PC-3 (cell line): ENCODE results near the gene IP6K1. TPM values are rescaled to one million over a fixed set of nuclear protein-coding genes. Genes with fewer than 3 reads are reported as not detected.

Experiments
- ATAC-seq: fragments of 200-7000 bp; cut with Tn5 transposase; 2 replicates; pipeline ENCODE4 v1.9.1; 2020; ENCODE audit warnings: mild to moderate bottlenecking, moderate library complexity
- BruUV-seq: library from RNA; stranded (reverse); fragments of 400-500 nt; replicated peaks from 2 replicates; lab custom pipeline; 2021; lab: Mats Ljungman, UMichigan
- CTCF ChIA-PET: fragments of 300-600 bp; sonication (Branson Sonifier 250); formaldehyde crosslinking; loops from one replicate; lab custom pipeline; 2022; ENCODE audit warnings: antibody characterized with exemption; lab: Charles Lee
- POLR2A ChIA-PET: fragments of 300-600 bp; sonication (Branson Sonifier 250); formaldehyde crosslinking; loops from one replicate; lab custom pipeline; 2022; ENCODE audit warnings: antibody characterized with exemption; ENCODE audit not compliant: unreplicated experiment; lab: Charles Lee
- DNase-seq: peaks from one replicate; pipeline ENCODE4 v3.0.0-alpha.2; 2015
- H2AFZ ChIP-seq: fragments of 300-600 bp; sonication (generic); 2 replicates; pipeline ENCODE4 v1.6.0; 2016; ENCODE audit warnings: antibody characterized with exemption, low read length
- H3F3A ChIP-seq: fragments of 300-600 bp; sonication (generic); one replicate; pipeline ENCODE4 v1.6.0; 2017; ENCODE audit warnings: antibody characterized with exemption, low read length, control low read depth, mild to moderate bottlenecking; ENCODE audit not compliant: unreplicated experiment
- H3K27ac ChIP-seq: fragments of 300-600 bp; sonication (generic); 2 replicates; pipeline ENCODE4 v1.5.1; 2016; ENCODE audit warnings: mild to moderate bottlenecking, low read length
- H3K27me3 ChIP-seq: fragments of 300-600 bp; sonication (generic); 2 replicates; pipeline ENCODE4 v1.6.1; 2016; ENCODE audit warnings: low read length, mixed read lengths
- H3K36me3 ChIP-seq: fragments of 300-600 bp; sonication (generic); 2 replicates; pipeline ENCODE4 v1.6.1; 2016; ENCODE audit warnings: low read depth, mixed run types, low read length, mixed read lengths
- H3K4me1 ChIP-seq: fragments of 300-600 bp; sonication (generic); 2 replicates; pipeline ENCODE4 v1.5.1; 2016; ENCODE audit warnings: low read length; ENCODE audit not compliant: insufficient read depth
- H3K4me2 ChIP-seq: fragments of 300-600 bp; sonication (generic); 2 replicates; pipeline ENCODE4 v1.6.0; 2016; ENCODE audit warnings: low read length
- H3K4me3 ChIP-seq: fragments of 300-600 bp; sonication (generic); 2 replicates; pipeline ENCODE4 v1.5.1; 2016; ENCODE audit warnings: mild to moderate bottlenecking, low read length, mixed read lengths
- H3K79me2 ChIP-seq: fragments of 300-600 bp; sonication (generic); 2 replicates; pipeline ENCODE4 v1.6.1; 2017; ENCODE audit warnings: low read length, mixed read lengths
- H3K9ac ChIP-seq: fragments of 300-600 bp; sonication (generic); 2 replicates; pipeline ENCODE4 v1.6.0; 2016; ENCODE audit warnings: mild to moderate bottlenecking, low read length
- H3K9me2 ChIP-seq: fragments of 300-600 bp; sonication (generic); replicated peaks from 2 replicates; pipeline ENCODE4 v1.6.1; 2016; ENCODE audit warnings: mixed run types, low read length, mixed read lengths
- H3K9me3 ChIP-seq: fragments of 300-600 bp; sonication (generic); 2 replicates; pipeline ENCODE4 v1.6.1; 2016; ENCODE audit warnings: low read length, mixed read lengths
- H4K20me1 ChIP-seq: fragments of 300-600 bp; sonication (generic); 2 replicates; pipeline ENCODE4 v1.6.1; 2016; ENCODE audit warnings: low read length, mixed read lengths
- CTCF ChIP-seq: fragments of 300-600 bp; sonication (generic); conservative IDR thresholded peaks from 2 replicates; pipeline ENCODE4 v1.5.1; 2017; ENCODE audit warnings: antibody characterized with exemption, low read depth, mild to moderate bottlenecking, low read length
- EZH2 ChIP-seq: fragments of 300-600 bp; sonication (generic); IDR thresholded peaks from one replicate; pipeline ENCODE4 v1.6.1; 2017; ENCODE audit warnings: antibody characterized with exemption, mild to moderate bottlenecking, low read length; ENCODE audit not compliant: unreplicated experiment
- EZH2phosphoT487 ChIP-seq: fragments of 300-600 bp; sonication (generic); IDR thresholded peaks from 2 replicates; pipeline ENCODE4 v1.6.1; 2018; ENCODE audit warnings: mild to moderate bottlenecking, antibody characterized with exemption, low read length, borderline replicate concordance
- intact Hi-C: fragments of 100-400 bp; cut with micrococcal nuclease; formaldehyde crosslinking; loops from 2 replicates; pipeline ENCODE4 v1.9.0; 2023
- total RNA-seq: library from RNA; depleted of rRNA; stranded (reverse); fragments of >200 nt; gene quantifications from 2 replicates; pipeline ENCODE4 v1.2.3, GENCODE V29; 2014

The IP6K1 gene
- total RNA-seq, 1 experiment from 2014 or later, result 50.3 TPM

DNA sequence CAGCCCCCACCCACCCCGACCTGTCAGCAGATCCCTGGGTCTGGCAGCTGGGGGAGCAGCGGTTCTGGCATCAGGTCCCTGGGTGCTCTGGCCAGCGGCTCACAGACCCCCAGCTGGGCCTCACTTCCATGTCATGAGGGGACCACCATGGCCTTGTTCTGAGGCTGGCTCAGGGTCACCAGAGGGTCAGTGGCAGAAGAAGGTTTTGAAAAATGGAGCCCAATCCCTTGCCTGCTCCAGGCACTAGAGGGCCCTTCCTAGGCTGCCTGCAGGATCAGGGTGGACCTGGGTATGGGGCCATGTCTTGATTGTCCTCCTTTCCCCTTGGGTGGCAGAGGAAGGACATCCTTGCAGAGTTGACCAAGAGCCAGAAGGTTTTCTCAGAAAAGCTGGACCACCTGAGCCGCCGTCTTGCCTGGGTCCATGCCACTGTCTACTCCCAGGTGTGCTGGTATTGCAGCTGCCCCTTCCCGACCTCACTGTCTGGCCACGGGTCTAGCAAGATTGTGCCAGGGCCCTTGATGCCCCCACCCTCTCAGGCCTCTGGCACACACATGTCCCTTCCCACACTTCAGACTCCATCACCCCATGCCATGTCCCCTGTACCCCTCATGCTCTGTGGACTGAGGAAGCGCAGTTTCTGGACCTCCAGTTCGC lies 79.8 kb downstream of the IP6K1 start:
- H3K4me3 ChIP-seq, result no peak overlapping the region
- H2AFZ ChIP-seq, result no peak overlapping the region
- H3K4me1 ChIP-seq, result no peaks in the 10 kb centered on the region
- ATAC-seq, result no peak
- no peak overlapping the region for H3K4me2 ChIP-seq
- 0 out of 2 replicates have a peak, but pooled peaks have one; percentile 13 for TF ChIP-seq CTCF
- no peak for TF ChIP-seq EZH2phosphoT487
- no peak for TF ChIP-seq EZH2
- ChIA-PET CTCF (interaction anchor here (0.6 kb wide), 1 partner anchor 169 kb away, joined by 3 read pairs; no protein-coding TSS in a partner anchor), POLR2A (no interaction called here)
- H3K27ac ChIP-seq, result no peak overlapping the region
- intact Hi-C loops, result no loop called here
- no peaks in the 10 kb centered on the region for H3F3A ChIP-seq
- BruUV-seq, result no TSS peak
- H3K79me2 ChIP-seq, result no peaks in the 10 kb centered on the region
- DNase-seq, result no peak
- no peaks in the 10 kb centered on the region for H3K9me2 ChIP-seq
- peaks cover 10% of the 10 kb centered on the region; the same call in 1 of the 2 replicates for H3K36me3 ChIP-seq
- H3K9me3 ChIP-seq, result no peaks in the 10 kb centered on the region
- H4K20me1 ChIP-seq, result no peaks in the 10 kb centered on the region
- no peaks in the 10 kb centered on the region for H3K27me3 ChIP-seq
- no peak overlapping the region for H3K9ac ChIP-seq

DNA sequence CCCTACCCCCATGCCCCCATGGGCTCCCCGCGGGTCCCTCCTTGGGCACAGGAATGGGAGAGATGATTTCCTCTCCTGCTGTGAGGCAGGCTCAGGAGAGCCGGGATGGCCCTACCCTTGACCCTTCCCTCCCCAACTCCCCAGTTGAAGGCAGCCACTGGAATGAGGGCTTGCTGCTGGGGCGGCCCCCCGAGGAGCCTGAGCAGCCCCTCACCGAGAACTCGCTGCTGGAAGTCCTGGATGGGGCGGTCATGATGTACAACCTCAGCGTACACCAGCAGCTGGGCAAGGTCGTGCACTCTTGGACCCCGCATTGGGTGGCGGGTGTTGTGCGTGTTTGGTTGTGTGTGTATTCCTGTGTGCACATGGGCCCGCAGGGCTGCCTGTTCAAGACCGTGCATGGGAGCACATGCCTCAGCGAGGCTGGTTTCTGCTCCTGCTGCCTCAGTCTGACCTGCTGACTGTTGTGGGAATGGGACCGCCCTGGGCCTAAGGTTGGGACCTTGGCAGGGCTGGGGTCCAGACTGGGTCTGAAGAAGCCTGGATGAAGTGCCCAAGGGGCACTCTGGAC lies 80.9 kb downstream of the IP6K1 start:
- no peak overlapping the region for H3K9ac ChIP-seq
- no TSS peak for BruUV-seq
- H4K20me1 ChIP-seq, result no peaks in the 10 kb centered on the region
- no peak for TF ChIP-seq EZH2phosphoT487
- no peak for TF ChIP-seq EZH2
- no peak for TF ChIP-seq CTCF
- H3K4me2 ChIP-seq, result no peak overlapping the region
- intact Hi-C loops, result no loop called here
- ChIA-PET POLR2A (no interaction called here), CTCF (interaction anchor here (0.6 kb wide), 1 partner anchor 168 kb away, joined by 3 read pairs; no protein-coding TSS in a partner anchor)
- ATAC-seq, result no peak
- DNase-seq, result no peak
- no peak overlapping the region for H2AFZ ChIP-seq
- no peak overlapping the region for H3K4me3 ChIP-seq
- H3K9me3 ChIP-seq, result no peaks in the 10 kb centered on the region
- peaks cover 10% of the 10 kb centered on the region; the same call in 1 of the 2 replicates for H3K36me3 ChIP-seq
- no peak overlapping the region for H3K27ac ChIP-seq
- H3F3A ChIP-seq, result no peaks in the 10 kb centered on the region
- H3K27me3 ChIP-seq, result no peaks in the 10 kb centered on the region
- H3K9me2 ChIP-seq, result no peaks in the 10 kb centered on the region
- no peaks in the 10 kb centered on the region for H3K79me2 ChIP-seq
- H3K4me1 ChIP-seq, result no peaks in the 10 kb centered on the region

- Histone ChIP-seq H3K9me2 (no peaks in the 10 kb centered on the region), H4K20me1 (no peaks in the 10 kb centered on the region), H3K4me2 (no peak overlapping the region), H3K9ac (no peak overlapping the region), H3K27me3 (no peaks in the 10 kb centered on the region), H3F3A (no peaks in the 10 kb centered on the region), H3K9me3 (no peaks in the 10 kb centered on the region), H2AFZ (no peak overlapping the region), H3K79me2 (no peaks in the 10 kb centered on the region), H3K27ac (no peak overlapping the region), H3K4me1 (no peaks in the 10 kb centered on the region), H3K4me3 (no peak overlapping the region), H3K36me3 (peaks cover 10% of the 10 kb centered on the region; the same call in 1 of the 2 replicates)
- intact Hi-C loops, result no loop called here
- no peak for TF ChIP-seq CTCF
- TF ChIP-seq EZH2, result no peak
- TF ChIP-seq EZH2phosphoT487, result no peak
- BruUV-seq, result no TSS peak
- ATAC-seq (no peak), DNase-seq (no peak)
- POLR2A ChIA-PET, result no interaction called here
- CTCF ChIA-PET, result no interaction called here
Measured at GRCh38 chr3:49704629-49705028, 81.7 kb downstream of the IP6K1 start.
